Nephron (organoid): ENCODE results near the gene CCDC33.

ENCODE experiments used
- H3K27ac Mint-ChIP-seq, 3 experiments: 2 replicates each; pipeline ENCODE4 v1.8.0; 2020; ENCODE audit warnings: mixed read lengths in 3 of 3, mild to moderate bottlenecking in 2 of 3, moderate library complexity in 1 of 3
- H3K27me3 Mint-ChIP-seq: 2 replicates; pipeline ENCODE4 v1.8.0; 2021; ENCODE audit warnings: low read depth, mild to moderate bottlenecking, moderate library complexity, mixed read lengths
- H3K36me3 Mint-ChIP-seq: 2 replicates; pipeline ENCODE4 v1.8.0; 2020; ENCODE audit warnings: low read depth, mixed read lengths
- H3K4me1 Mint-ChIP-seq: 2 replicates; pipeline ENCODE4 v1.8.0; 2020; ENCODE audit warnings: mixed read lengths
- H3K4me3 Mint-ChIP-seq, 3 experiments: 2 replicates each; pipeline ENCODE4 v1.8.0; 2020; ENCODE audit warnings: mild to moderate bottlenecking in 3 of 3, mixed read lengths in 3 of 3, moderate library complexity in 2 of 3
- H3K9me3 Mint-ChIP-seq: 2 replicates; pipeline ENCODE4 v1.8.0; 2020; ENCODE audit warnings: mixed read lengths
- CTCF ChIP-seq, 3 experiments: fragments of 200-600 bp; sonication (generic); IDR thresholded peaks; one replicate each; pipeline ENCODE4 v1.5.0; 2021; ENCODE audit warnings: antibody characterized with exemption in 3 of 3; ENCODE audit not compliant: unreplicated experiment in 3 of 3

Gene CCDC33

GRCh38 chr15:74297887-74298286 lies 61.8 kb downstream of the CCDC33 start:
- Mint-ChIP-seq H3K4me3 (peak overlapping the region in 1 of 3 experiments; percentile 6), H3K36me3 (no peaks in the 10 kb centered on the region), H3K27ac (no peak overlapping the region), H3K27me3 (peaks cover 22% of the 10 kb centered on the region), H3K4me1 (peaks cover 17% of the 10 kb centered on the region), H3K9me3 (no peaks in the 10 kb centered on the region)
- no peak for TF ChIP-seq CTCF (IDR thresholded peaks at IDR 0.05; ENCODE audit: unreplicated experiment in 3 of 3)

- TF ChIP-seq CTCF (IDR thresholded peaks at IDR 0.05; ENCODE audit: unreplicated experiment in 3 of 3): no peak
- H3K27ac Mint-ChIP-seq: peak overlapping the region in 2 of 3 experiments; percentile 22 to 44
- H3K9me3 Mint-ChIP-seq: no peaks in the 10 kb centered on the region
- H3K36me3 Mint-ChIP-seq: no peaks in the 10 kb centered on the region
- H3K4me3 Mint-ChIP-seq: no peak overlapping the region
- peaks cover 22% of the 10 kb centered on the region for H3K27me3 Mint-ChIP-seq
- H3K4me1 Mint-ChIP-seq: peaks cover 38% of the 10 kb centered on the region
These were observed 64.1 kb downstream of the CCDC33 start for GRCh38 chr15:74300057-74300795.

GRCh38 chr15:74301583-74302361 lies 65.6 kb downstream of the CCDC33 start:
- no peak for TF ChIP-seq CTCF (IDR thresholded peaks at IDR 0.05; ENCODE audit: unreplicated experiment in 3 of 3)
- H3K27ac Mint-ChIP-seq: peak overlapping the region; percentile 33 to 99 (median 34)
- H3K4me1 Mint-ChIP-seq: peaks cover 54% of the 10 kb centered on the region
- H3K9me3 Mint-ChIP-seq: no peaks in the 10 kb centered on the region
- H3K36me3 Mint-ChIP-seq: no peaks in the 10 kb centered on the region
- H3K27me3 Mint-ChIP-seq: peaks cover 28% of the 10 kb centered on the region
- H3K4me3 Mint-ChIP-seq: peak overlapping the region in 2 of 3 experiments; percentile 40 to 47

GRCh38 chr15:74302821-74303359 lies 66.8 kb downstream of the CCDC33 start:
- TF ChIP-seq CTCF (IDR thresholded peaks at IDR 0.05; ENCODE audit: unreplicated experiment in 3 of 3): peak; percentile 51 to 70 (median 66)
- Mint-ChIP-seq H3K4me3 (peak overlapping the region; percentile 39 to 76 (median 44)), H3K9me3 (no peaks in the 10 kb centered on the region), H3K4me1 (peaks cover 65% of the 10 kb centered on the region), H3K36me3 (no peaks in the 10 kb centered on the region), H3K27ac (peak overlapping the region; percentile 73 to 99 (median 73)), H3K27me3 (peaks cover 28% of the 10 kb centered on the region)

- Mint-ChIP-seq H3K4me3 (peak overlapping the region; percentile 21 to 76 (median 25)), H3K27me3 (peaks cover 34% of the 10 kb centered on the region), H3K36me3 (no peaks in the 10 kb centered on the region), H3K27ac (peak overlapping the region; percentile 73 to 99 (median 75)), H3K4me1 (peaks cover 74% of the 10 kb centered on the region), H3K9me3 (no peaks in the 10 kb centered on the region)
- no peak for TF ChIP-seq CTCF (IDR thresholded peaks at IDR 0.05; ENCODE audit: unreplicated experiment in 3 of 3)
These were observed 67.7 kb downstream of the CCDC33 start for GRCh38 chr15:74303741-74304309.
